SIG-M5 treated with dmso at 0.1 percent for 504 hours (cell line): ENCODE measurements around the gene PFKL.

Experiments
- DNase-seq: peaks from one replicate; lab custom pipeline; 2025; ENCODE audit not compliant: unreplicated experiment; lab: John Stamatoyannopoulos, UW

Gene PFKL

DNA sequence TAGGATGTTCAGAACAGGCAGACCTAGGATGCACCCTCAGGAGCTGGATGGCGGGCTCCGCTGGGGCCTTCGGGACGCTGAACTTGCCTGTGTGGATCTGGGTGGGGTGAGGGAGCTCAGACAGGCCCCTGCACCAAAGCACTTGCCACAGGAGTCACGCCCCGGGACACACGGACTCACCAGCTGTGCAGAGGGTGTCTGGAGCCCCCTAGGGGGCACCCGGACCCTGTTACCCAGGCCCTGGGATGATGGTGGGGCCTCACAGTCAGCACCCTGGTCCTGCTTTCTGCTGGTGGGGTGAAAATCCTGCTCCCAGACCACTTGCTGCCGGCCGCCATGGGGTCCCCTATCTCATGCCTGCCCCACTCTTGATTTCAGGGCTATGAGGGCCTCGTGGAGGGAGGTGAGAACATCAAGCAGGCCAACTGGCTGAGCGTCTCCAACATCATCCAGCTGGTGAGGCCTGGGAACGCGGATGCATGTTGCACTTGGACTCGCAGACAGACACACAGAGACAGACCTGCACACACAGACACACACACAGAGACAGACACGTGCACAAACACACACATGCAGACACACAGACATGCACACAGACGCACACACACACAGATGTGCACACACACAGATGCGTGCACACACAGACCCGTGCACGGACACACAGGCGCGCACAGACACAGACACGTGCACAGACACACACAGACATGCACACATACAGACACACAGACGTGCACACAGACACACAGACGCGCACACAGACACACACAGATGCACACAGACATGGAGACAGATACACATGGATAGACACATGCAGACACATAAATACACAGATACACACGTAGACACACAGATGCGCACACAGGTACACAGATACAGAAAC, 11.0 kb downstream of the PFKL start:
- DNase-seq: no peak

GRCh38 chr21:44312089-44312488, 12.2 kb downstream of the PFKL start:
- DNase-seq: no peak

- no peak for DNase-seq
These were observed 12.9 kb downstream of the PFKL start for GRCh38 chr21:44312716-44313115.

DNA sequence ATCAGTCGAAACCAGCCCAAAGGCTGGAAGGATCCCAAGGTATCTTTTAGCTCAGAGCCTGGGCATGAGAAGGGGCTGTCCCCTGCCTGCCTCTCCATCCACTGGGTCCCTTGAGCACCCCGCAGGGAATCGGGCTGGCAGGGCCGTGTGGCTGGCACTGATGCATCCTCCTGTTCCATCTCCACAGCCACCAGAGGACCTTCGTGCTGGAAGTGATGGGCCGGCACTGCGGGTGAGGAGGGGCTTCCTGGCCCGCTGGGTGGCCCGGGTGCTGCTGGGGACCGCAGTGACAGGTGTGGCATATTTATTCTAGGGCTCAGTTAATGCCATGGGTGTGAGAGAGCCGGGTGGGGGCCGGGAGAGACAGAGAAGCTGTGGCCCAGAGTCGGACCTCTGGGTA, 13.6 kb downstream of the PFKL start:
- DNase-seq: no peak

DNA sequence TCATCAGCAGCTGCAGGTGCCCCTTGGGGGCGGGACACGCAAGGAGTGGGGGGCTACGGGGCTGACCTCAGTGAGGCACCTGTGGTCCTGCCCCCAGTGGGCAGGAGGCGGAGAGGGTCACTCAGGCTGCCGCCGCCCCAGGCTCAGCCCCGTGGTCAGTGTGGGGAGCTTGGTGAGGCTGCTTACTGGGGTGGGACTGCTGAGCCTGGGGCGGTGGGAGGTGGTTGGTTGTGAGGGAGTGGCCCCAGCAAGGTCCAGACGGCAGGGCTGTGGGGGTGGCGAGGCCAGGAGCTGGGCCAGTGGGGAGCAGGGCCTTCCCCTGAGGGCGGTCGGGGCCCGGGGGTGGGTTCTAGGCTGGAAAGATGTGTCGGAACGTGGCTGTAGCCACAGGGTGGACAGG, 14.3 kb downstream of the PFKL start:
- DNase-seq: no peak

- DNase-seq: no peak
These were observed 14.7 kb downstream of the PFKL start for GRCh38 chr21:44314561-44314960.

DNA sequence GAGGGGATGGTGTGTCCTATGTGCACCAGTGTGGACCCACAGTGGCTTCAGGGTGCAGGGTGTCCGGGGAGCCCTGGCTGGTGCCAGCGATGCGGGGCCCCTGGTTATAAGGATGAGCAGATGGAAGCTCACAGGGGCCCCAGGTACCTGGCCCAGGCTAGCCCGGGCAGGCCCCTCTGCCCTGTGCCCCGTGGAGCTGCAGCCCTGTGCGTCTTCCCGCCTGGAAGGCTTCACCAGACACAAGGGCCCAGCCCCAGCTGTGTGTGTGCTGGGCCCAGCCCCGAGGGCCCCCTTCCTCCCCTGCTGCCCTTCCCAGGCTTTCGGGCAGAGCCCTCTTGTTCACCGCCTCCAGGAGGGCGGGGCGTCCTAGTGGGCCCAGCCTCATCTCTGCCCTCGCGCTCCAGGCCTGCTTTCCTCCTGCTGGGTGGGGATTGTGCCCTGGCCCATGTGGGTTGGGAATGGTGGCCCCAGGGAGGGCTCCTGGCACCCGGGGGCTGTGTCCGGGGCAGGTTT, 15.9 kb downstream of the PFKL start:
- DNase-seq: no peak

DNA sequence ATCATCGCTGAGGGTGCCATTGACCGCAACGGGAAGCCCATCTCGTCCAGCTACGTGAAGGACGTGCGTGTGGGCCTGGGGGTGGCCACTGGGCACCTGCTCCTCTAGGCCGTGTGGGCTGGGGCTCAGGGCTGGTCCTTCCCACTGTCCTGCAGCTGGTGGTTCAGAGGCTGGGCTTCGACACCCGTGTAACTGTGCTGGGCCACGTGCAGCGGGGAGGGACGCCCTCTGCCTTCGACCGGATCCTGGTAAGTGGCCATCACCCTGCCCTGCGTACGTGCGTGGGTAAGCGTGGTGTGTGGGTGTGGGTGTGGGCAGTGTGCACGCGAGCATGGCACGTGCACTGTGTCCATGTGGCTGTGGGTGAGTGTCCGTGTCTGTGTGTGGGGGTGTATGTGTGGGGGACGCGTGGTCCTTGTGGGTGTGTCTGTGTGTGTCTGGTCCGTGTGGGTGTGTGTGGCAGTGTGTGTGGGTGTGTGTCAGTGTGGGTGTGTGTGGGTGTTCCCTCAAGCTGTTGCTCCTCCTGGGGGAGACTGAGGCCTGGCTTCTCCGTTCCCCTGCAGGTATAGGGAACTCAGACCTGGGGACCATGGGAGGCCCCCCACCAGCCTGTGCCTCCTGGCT, 16.5 kb downstream of the PFKL start:
- no peak for DNase-seq

GRCh38 chr21:44317241-44317782, 17.5 kb downstream of the PFKL start:
- DNase-seq: no peak

DNA sequence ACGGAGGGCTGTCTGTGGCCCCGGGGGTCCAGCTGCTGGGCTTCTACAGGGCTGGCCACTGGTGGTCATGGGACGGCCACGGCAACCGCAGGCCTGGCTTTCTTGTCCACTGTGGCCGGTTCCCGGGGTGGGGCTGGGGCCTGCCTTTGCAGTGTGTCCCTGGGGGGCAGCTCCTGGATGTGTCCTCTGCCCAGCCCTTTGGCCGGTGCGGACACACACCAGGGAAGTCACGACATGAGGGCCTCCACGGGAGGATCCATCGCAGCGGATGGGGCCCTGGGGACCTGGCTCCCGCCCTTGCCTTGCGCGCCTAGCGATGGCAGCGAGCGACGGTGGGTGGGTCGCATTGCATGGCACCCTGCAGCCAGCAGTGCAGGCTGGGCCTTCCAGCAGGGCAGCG, 18.0 kb downstream of the PFKL start:
- no peak for DNase-seq

DNA sequence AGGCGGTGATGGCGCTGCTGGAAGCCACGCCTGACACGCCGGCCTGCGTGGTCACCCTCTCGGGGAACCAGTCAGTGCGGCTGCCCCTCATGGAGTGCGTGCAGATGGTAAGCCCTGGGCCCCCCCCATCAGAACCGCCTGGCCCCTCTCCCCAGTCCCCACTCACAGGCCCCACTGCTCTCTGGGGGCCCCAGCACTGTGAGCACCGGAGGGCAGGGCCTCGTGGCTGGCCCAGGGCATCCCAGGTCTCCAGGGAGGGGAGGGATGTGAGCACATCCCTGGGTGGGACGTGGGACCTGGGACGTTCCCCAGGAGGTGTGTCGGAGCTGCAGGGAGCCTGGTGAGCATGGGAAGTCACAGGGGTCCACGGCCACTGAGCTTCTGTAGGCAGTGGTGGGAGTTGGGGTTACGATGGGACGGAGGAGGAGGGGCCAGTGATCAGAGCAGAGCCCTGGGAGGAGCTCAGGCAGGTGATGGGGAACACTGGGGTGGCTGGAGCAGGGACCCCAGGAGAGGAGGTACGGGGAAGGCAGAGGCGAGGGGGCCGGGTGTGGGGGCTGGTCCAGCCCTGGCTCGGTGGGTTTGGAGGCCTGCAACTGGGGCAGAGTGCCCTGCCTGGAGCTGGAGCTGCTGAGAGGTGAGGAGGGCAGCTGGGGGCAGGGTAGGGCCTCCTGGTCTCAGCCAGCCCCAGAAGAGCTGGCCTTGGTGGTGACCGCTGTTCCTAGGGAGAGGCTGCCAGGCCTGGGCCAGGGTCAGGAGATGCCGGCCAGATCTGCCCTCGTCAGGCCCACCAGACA, 18.8 kb downstream of the PFKL start:
- no peak for DNase-seq

DNA sequence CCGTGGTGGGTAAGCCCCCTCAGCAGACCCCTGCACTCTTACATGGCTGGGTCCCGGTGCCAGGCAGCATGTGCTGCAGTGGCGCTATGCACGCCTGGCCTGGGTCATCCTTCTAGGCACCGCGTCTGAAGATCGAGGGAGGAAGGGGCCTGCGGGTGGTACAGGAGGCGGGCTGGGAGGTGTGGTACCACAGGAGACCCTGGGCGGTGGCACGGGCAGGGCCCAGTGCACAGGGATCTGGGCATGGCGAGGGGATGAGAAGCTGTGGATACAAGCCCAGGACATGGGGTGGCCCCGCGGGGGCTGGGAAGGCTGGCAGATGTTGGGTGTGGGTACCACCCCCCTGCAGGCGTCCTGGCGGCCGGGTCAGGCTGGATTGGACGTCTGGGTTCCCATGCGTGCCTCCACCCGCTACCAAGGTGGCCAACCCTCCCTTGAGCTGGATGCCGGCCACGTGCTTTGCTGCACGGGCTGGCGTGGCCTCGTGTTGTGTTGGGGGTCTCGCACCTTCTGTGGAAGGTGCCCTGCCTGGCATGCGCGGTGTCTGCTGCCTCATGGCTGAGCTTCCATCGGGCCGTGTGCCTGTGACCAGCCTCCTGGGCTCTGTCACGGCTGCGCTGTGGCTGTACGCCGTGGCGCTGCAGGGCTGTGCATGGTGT, 19.7 kb downstream of the PFKL start:
- no peak for DNase-seq

DNA sequence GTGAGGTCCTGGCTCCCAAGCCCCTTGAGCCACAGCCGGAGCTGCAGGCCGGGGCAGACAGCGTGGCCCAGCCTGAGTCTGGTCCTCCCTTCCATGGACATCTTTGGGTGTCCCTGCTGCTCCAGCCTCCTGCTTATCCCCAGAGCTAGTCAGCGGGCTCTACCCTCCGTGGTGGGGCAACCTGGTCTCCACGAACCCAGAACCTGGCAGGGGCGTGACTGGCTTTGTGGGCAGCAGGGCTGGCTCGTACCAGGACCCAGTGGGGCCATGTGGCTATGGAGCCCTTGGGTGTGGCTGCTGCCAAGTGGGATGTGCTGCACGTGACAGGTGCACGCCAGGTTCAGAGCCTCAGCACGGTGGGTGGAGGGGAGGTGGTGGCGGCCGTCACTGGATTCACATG, 21.0 kb downstream of the PFKL start:
- DNase-seq: no peak

DNA sequence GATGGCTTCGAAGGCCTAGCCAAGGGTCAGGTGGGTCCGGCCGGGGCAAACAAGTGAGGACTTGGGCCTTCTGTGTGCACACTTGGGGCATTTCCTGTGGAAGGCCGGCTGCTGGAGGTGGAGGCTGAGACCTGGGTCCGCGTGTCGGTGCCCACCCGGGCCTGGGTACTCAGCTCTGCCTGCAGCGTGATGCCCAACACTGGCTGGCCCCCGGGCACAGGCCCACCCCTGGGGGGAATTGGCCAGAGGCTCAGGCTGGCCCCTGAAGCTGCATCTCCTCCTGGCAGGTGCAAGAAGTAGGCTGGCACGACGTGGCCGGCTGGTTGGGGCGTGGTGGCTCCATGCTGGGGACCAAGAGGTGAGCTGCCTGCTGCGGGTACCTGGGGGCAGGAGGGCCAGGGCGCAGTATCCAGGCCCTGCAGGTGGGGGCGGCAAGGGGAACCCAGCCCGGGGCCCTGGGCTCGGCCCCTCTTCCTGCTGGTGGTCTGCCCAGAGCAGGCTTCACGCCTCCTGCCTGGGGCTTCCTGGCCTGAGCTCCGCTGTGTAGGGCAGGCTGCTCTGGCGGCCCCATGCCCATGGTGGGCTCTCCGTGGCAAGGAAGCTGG, 22.1 kb downstream of the PFKL start:
- no peak for DNase-seq

- no peak for DNase-seq
These were observed 22.9 kb downstream of the PFKL start for GRCh38 chr21:44322621-44323325.

DNA sequence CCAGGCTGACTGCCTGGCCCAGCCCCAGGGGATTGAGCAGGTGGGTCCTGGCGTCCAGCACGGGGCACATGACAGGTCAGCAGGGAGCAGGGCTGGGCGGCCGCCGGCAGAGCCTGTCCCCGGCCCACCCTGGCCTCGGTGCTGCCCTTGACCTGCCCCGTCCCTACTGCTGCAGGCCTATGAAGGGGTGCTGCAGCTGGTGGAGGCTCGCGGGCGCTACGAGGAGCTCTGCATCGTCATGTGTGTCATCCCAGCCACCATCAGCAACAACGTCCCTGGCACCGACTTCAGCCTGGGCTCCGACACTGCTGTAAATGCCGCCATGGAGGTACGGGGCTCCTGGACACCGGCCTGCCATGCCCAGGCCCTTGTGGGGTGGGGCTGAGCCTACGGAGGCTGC, 23.7 kb downstream of the PFKL start:
- DNase-seq: no peak

DNA sequence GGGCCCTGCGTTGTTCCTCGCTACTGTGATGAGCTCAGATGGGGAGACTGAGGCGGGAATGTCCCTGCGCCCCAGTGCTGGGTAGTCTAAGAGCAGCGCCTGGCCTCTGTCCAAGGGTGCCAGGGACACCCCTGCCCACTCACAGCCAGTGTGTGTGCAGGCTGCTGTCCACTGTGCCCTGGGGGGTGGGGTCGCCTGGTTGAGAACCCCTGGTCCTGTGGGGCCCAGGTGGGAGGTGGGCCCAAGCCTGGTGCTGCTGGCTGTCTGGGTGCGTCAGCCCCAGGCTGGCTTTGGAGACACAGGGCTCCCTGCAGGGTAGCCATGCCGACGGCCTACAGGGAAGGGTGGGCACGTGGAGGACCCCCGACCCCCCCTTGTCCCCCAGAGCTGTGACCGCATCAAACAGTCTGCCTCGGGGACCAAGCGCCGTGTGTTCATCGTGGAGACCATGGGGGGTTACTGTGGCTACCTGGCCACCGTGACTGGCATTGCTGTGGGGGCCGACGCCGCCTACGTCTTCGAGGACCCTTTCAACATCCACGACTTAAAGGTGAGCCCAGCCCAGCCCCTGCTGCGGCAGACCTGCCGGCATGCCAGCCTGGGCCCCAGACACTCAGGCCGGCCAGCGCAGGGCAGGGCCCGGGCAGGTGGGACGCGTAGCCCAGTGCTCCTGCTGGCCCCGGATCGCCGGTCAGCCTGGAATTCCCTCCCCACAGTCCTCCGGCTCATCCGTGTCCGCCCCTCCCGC, 24.4 kb downstream of the PFKL start:
- DNase-seq: no peak

DNA sequence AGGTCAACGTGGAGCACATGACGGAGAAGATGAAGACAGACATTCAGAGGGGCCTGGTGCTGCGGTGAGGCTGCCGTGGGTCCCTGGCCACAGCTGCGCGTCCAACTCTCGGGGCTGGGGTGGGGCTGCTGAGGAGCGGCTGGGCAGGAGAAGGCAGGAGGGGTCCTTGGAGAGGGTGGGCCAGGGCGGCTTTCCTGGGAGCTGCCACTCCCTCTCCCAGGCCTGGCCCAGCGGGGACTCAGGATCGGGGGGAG, 24.9 kb downstream of the PFKL start:
- DNase-seq: no peak
